Measurements from ENCODE around the gene STAG3. TPM values are rescaled to one million over a fixed set of nuclear protein-coding genes. Genes with fewer than 3 reads are reported as not detected.

Gene STAG3
- total and polyA plus RNA-seq, 9 of the 15 experiments (the other 6 are each of a cell fraction or from before 2014, with no cell fraction given) = 0.54 to 2.5 (median 1.7) TPM

DNA sequence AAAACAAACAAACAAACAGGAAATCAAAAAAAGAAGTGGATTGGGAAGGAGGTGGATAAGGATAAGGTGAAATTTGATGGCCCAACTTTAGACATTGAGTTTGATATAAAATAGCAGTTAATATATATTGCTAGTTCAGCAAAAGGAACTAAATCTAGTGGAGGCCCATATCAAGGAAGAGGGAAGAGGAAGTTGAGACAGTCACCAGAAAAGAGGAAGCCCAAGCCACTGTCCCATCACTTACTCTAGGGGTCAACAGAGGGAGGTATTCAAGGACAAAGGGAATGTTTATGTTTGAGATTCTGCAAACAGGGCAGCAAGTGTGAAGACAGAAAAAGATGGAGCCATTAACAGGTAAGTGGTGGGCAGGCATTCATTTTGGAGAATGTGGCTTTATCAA is 25.3 kb upstream of the STAG3 start (continued):
- TF ChIP-seq ZBTB11 (CRISPR knock-in tag; IDR thresholded peaks at IDR 0.05) = peak in 1 of 3 experiments; percentile 72; a peak in 2 of 6 replicates
- peak in 1 of 2 experiments; percentile 13; a peak in 1 of 4 replicates for TF ChIP-seq RAD21 (CRISPR knock-in tag; conservative IDR thresholded peaks at IDR 0.05 in 1 of 2, IDR thresholded peaks at IDR 0.05 in 1 of 2)
- peak; percentile 76 for TF ChIP-seq MAFK (IDR thresholded peaks at IDR 0.05; ENCODE audit: low read length)
- TF ChIP-seq EHMT2 (IDR thresholded peaks at IDR 0.05) = peak; percentile 78; the same call in 1 of the 2 replicates
- no peak for TF ChIP-seq ZNF134 (CRISPR knock-in tag; conservative IDR thresholded peaks at IDR 0.05)
- TF ChIP-seq SPI1 (IDR thresholded peaks at IDR 0.05; ENCODE audit: borderline replicate concordance, low read depth, low read length) = peak; percentile 100
- TF ChIP-seq ZNF316 (IDR thresholded peaks at IDR 0.05) = peak; percentile 93
- TF ChIP-seq HMGXB4 (CRISPR knock-in tag; IDR thresholded peaks at IDR 0.05) = no peak
- TF ChIP-seq, protein P1, sequence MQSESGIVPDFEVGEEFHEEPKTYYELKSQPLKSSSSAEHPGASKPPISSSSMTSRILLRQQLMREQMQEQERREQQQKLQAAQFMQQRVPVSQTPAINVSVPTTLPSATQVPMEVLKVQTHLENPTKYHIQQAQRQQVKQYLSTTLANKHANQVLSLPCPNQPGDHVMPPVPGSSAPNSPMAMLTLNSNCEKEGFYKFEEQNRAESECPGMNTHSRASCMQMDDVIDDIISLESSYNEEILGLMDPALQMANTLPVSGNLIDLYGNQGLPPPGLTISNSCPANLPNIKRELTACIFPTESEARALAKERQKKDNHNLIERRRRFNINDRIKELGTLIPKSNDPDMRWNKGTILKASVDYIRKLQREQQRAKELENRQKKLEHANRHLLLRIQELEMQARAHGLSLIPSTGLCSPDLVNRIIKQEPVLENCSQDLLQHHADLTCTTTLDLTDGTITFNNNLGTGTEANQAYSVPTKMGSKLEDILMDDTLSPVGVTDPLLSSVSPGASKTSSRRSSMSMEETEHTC (IDR thresholded peaks at IDR 0.05) = no peak
- TF ChIP-seq EP300 (IDR thresholded peaks at IDR 0.05; ENCODE audit: low read length) = peak; percentile 42; the same call in 1 of the 2 replicates
- TF ChIP-seq HDAC1 (IDR thresholded peaks at IDR 0.05) = 0 out of 4 replicates have a peak, but pooled peaks of 1 of the 2 experiments have one; percentile 18
- 0 out of 4 replicates have a peak, but pooled peaks of 1 of the 2 experiments have one; percentile 19 for TF ChIP-seq MNT (conservative IDR thresholded peaks at IDR 0.05)
- TF ChIP-seq ZNF668 (CRISPR knock-in tag; IDR thresholded peaks at IDR 0.05) = no peak
- no peak for TF ChIP-seq DLX4 (CRISPR knock-in tag; IDR thresholded peaks at IDR 0.05)
- 0 out of 2 replicates have a peak, but pooled peaks have one; percentile 5 for TF ChIP-seq ELF2 (CRISPR knock-in tag; IDR thresholded peaks at IDR 0.05)
- no peak for TF ChIP-seq PTBP1 (IDR thresholded peaks at IDR 0.05; ENCODE audit: low read depth, low read length)
- peak; percentile 48; the same call in 1 of the 2 replicates for TF ChIP-seq PKNOX1 (IDR thresholded peaks at IDR 0.05)
- TF ChIP-seq POLR2AphosphoS2 (IDR thresholded peaks at IDR 0.05; ENCODE audit: low read length) = peak; percentile 31; the same call in 1 of the 2 replicates

Measured in K562 (cell line).